ENCODE results near the gene RBSN.
A peak's percentile ranks its signal among the peaks of the same experiment; 100 is the strongest.

Gene RBSN

DNA sequence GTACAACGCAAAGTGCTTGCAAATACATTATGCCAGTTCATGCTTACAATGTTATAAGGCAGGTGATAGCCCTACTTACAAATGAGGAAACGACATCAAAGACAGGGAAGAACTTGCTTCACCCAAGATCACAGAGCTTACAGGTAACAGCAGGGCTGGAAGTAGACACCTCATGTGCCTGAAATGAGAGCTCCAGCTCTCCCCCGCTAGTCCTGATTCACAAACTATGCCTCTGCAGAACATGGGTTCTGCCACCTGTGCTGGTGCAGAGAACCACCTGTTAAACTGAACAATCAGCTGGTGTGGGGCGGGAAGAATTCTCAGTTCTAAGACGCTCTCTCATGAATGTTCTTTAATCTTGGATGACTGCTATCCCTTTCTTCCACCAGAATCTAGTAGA, 7.4 kb downstream of the RBSN start:
- Histone ChIP-seq H3K4me2 (no peak overlapping the region), H3K36me3 (peaks cover 77 to 99% (median 93%) of the 10 kb centered on the region in 11 experiments), H3K27ac (no peak overlapping the region), H3K4me3 (no peak overlapping the region), H3K27me3 (no peaks in the 10 kb centered on the region), H3K4me1 (peaks cover 7 to 18% (median 12%) of the 10 kb centered on the region in 10 experiments), H3K9me3 (replicated peaks in 1 of 11) (no peaks in the 10 kb centered on the region), H4K20me1 (peaks cover 0 to 11% (median 4%) of the 10 kb centered on the region in 11 experiments; a peak in 4 of 22 replicates), H3K9ac (no peak overlapping the region)
- no peak for TF ChIP-seq Cebpa-rat (IDR thresholded peaks at IDR 0.05)

DNA sequence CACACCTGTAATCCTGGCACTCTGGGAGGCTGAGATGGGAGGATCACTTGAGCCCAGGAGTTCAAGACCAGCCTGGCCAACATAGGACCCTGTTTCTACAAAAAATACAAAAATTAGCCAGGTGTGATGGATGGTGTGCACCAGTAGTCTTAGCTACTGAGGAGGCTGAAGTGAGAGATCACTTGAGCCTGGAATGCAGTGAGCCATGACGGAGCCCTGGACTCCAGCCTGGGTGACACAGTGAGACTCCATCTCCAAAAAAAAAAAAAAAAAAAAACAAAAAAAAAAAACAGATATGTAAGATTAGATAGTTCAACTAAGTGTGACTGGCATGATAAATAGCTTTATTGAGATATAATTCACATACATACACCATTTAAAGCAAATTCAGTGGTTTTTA, 9.7 kb downstream of the RBSN start:
- Histone ChIP-seq H3K36me3 (peaks cover 78 to 100% (median 95%) of the 10 kb centered on the region in 11 experiments), H3K9me3 (replicated peaks in 1 of 11) (no peaks in the 10 kb centered on the region), H4K20me1 (peaks cover 0 to 5% (median 0%) of the 10 kb centered on the region in 11 experiments; a peak in 1 of 22 replicates), H3K27ac (no peak overlapping the region), H3K4me1 (peaks cover 0 to 5% (median 0%) of the 10 kb centered on the region in 10 experiments; a peak in 4 of 20 replicates), H3K27me3 (no peaks in the 10 kb centered on the region), H3K4me3 (no peak overlapping the region), H3K4me2 (no peak overlapping the region), H3K9ac (no peak overlapping the region)
- TF ChIP-seq Cebpa-rat (IDR thresholded peaks at IDR 0.05), result no peak

DNA sequence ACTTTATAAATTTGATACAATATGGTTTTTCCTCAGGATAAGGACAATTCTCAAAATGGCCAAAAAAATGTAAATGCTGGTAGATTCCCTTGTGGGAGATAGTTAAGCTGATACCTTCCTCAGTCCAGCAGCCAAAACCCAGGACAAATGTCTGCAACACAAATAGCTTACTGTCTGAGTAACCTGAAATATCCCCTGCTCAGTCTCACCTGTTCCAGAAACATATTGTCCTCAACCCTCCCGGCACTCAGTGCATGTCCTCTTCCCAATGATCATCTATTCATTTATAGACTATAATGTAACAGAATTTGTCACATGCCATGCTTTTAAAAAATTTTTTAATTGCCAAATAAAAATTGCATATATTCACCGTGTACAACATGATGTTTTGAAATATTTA, 12.2 kb downstream of the RBSN start:
- Histone ChIP-seq H3K9me3 (replicated peaks in 1 of 11) (no peaks in the 10 kb centered on the region), H3K4me3 (no peak overlapping the region), H3K4me2 (no peak overlapping the region), H3K9ac (no peak overlapping the region), H4K20me1 (peaks cover 0 to 5% (median 0%) of the 10 kb centered on the region in 11 experiments; a peak in 3 of 22 replicates), H3K27ac (no peak overlapping the region), H3K4me1 (peaks cover 0 to 30% (median 0%) of the 10 kb centered on the region in 10 experiments; a peak in 9 of 20 replicates), H3K36me3 (peaks cover 87 to 100% (median 96%) of the 10 kb centered on the region in 11 experiments), H3K27me3 (no peaks in the 10 kb centered on the region)
- no peak for TF ChIP-seq Cebpa-rat (IDR thresholded peaks at IDR 0.05)

DNA sequence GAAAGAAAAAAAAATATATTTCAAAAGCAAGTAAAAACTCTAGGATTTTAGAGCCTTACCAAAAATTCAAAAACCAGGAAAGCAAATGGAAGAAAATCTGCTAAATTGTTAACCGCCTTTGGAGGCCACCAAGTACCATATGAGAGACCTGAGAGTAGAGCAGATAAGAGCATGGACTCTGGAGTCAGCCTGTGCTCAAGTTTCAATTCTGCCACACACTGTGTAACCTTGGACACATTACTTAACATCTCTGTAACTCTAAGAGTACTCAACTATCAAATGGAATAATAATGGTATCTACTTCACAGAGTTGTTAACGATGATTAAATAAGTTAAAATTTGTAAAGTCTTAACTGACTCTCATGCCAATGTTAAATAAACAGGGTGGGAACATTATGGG, 12.7 kb downstream of the RBSN start:
- Histone ChIP-seq H3K27me3 (no peaks in the 10 kb centered on the region), H3K9me3 (replicated peaks in 1 of 11) (no peaks in the 10 kb centered on the region), H3K9ac (no peak overlapping the region), H3K27ac (no peak overlapping the region), H3K4me2 (no peak overlapping the region), H3K36me3 (peaks cover 87 to 100% (median 96%) of the 10 kb centered on the region in 11 experiments), H3K4me3 (no peak overlapping the region), H4K20me1 (peaks cover 0 to under 1% (median 0%) of the 10 kb centered on the region in 11 experiments; a peak in 2 of 22 replicates), H3K4me1 (peaks cover 0 to 34% (median 0%) of the 10 kb centered on the region in 10 experiments; a peak in 9 of 20 replicates)
- no peak for TF ChIP-seq Cebpa-rat (IDR thresholded peaks at IDR 0.05)

DNA sequence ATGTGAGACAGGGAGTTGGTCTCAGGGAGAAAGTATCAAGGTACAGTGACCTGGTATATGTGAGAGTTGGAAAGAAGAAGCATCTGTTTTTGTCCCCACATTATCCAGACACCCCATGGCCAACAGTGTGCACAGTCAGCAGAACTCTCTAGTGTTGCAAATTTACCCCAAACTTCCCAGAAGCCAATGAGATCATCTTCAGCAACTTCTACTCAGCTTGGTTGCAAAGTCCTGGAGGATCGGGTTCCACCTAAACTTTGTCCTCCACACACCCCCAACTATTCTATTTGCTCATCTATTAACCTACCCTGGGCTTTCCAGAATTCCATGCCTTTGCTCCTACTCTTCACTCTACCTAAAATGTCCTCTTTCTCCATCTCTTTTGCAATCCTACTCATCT, 15.7 kb downstream of the RBSN start:
- H3K4me1 ChIP-seq, result peaks cover 0 to 39% (median 0%) of the 10 kb centered on the region in 10 experiments; a peak in 9 of 20 replicates
- no peaks in the 10 kb centered on the region for H3K27me3 ChIP-seq
- H3K4me2 ChIP-seq, result peak overlapping the region in 3 of 11 experiments; percentile 62 to 90 (median 85); a peak in 6 of 22 replicates
- H3K4me3 ChIP-seq, result no peak overlapping the region
- no peak for TF ChIP-seq Cebpa-rat (IDR thresholded peaks at IDR 0.05)
- no peaks in the 10 kb centered on the region; a peak in 2 of 22 replicates for H4K20me1 ChIP-seq
- H3K9ac ChIP-seq, result 0 out of 22 replicates have a peak overlapping the region, but pooled peaks of 1 of the 11 experiments have one; percentile 0
- H3K36me3 ChIP-seq, result peaks cover 90 to 99% (median 96%) of the 10 kb centered on the region in 11 experiments
- H3K9me3 ChIP-seq (replicated peaks in 1 of 11), result no peaks in the 10 kb centered on the region
- peak overlapping the region in 3 of 11 experiments; percentile 73 to 76 (median 73); a peak in 5 of 22 replicates for H3K27ac ChIP-seq

DNA sequence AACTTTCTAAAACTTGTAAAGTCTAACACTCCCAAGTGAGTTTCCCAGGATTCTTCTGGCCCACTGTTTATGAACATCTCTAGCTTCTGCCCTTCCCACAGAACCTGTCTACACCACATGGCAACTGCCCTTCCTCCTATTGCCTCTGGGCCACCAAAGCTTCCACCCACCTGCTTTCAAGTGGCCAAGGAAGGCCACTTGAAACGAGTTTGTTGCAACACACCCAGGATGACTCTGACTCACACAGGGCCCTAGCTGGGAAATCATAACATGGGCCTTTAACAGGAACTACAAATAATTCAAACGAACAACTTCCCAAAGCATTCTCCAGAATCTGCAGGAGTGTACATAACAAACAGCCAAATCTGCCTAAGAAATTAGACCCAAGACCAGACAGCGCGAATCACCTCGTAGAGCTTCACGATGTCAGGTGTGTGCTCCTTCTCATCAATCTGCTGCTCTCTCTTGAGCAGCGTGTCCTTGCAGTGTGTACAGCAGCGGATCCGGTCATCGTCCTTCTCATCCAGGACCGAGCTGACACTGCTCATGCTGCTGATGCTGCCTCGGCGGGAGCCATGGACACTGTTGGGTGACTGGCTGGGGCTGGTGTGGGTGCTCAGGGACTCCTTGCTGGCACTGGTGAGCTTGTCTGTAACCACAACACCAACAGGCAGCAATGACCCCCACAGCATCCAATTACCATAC, 16.8 kb downstream of the RBSN start:
- peak overlapping the region in 3 of 11 experiments; percentile 0 to 41 (median 26); a peak in 2 of 22 replicates for H3K9ac ChIP-seq
- H3K4me2 ChIP-seq, result peak overlapping the region in 4 of 11 experiments; percentile 27 to 90 (median 74); a peak in 9 of 22 replicates
- no peaks in the 10 kb centered on the region for H3K9me3 ChIP-seq (replicated peaks in 1 of 11)
- no peaks in the 10 kb centered on the region; a peak in 2 of 22 replicates for H4K20me1 ChIP-seq
- peak overlapping the region in 4 of 11 experiments; percentile 55 to 76 (median 73); a peak in 8 of 22 replicates for H3K27ac ChIP-seq
- H3K4me3 ChIP-seq, result no peak overlapping the region
- 0 out of 22 replicates have a peak, but pooled peaks of 3 of the 11 experiments have one; percentile 21 to 39 (median 29) for TF ChIP-seq Cebpa-rat (IDR thresholded peaks at IDR 0.05)
- no peaks in the 10 kb centered on the region for H3K27me3 ChIP-seq
- peaks cover 93 to 99% (median 97%) of the 10 kb centered on the region in 11 experiments for H3K36me3 ChIP-seq
- peaks cover 0 to 44% (median 0%) of the 10 kb centered on the region in 10 experiments; a peak in 9 of 20 replicates for H3K4me1 ChIP-seq

DNA sequence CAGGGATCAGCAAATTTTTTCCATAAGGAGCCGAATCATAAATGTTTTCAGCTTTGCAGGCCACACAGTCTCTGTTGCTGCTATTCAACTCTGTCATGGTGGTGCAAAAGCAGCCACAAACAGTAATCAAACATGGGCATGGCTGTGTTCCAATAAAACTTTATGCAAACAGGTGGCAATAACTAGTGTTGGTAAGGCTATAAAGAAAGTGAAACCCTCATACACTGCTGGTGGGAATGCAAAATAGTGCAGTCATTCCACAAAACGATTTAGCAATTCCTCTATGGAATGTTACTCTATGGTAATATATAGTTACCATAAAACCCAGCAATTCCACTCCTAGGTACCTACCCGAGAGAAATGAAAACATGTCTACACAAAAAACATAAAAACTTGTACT, 19.9 kb downstream of the RBSN start:
- H3K4me3 ChIP-seq, result no peak overlapping the region

DNA sequence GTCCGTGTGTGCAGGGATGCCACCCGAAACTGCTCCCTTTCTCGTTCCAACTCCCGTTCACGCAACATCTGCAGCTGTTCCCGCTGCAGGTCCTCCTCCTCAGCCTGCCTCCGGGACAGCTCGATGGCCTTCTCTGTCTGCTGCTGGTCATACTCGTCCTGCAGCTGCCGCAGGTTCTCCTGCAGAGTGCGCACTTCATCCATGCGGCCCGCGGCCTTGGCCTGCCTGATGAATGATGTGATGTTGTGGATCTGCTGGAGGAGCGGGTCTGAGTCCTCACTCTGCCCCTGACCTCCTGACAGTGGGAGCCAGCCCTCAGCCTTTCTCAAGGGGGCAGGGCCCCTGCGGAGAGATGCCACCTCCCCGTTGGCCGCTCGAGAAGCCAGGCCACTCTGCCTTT, 24.4 kb downstream of the RBSN start:
- Histone ChIP-seq H4K20me1 (peaks cover 0 to 17% (median 0%) of the 10 kb centered on the region in 11 experiments; a peak in 2 of 22 replicates), H3K27ac (no peak overlapping the region), H3K4me3 (no peak overlapping the region), H3K36me3 (peaks cover 71 to 97% (median 91%) of the 10 kb centered on the region in 11 experiments), H3K4me2 (no peak overlapping the region), H3K27me3 (no peaks in the 10 kb centered on the region), H3K9ac (no peak overlapping the region), H3K9me3 (replicated peaks in 1 of 11) (no peaks in the 10 kb centered on the region), H3K4me1 (peaks cover 9 to 31% (median 16%) of the 10 kb centered on the region in 10 experiments; a peak in 19 of 20 replicates)
- TF ChIP-seq Cebpa-rat (IDR thresholded peaks at IDR 0.05), result no peak

More for the DNA sequence above, 19.9 kb downstream of the RBSN start:
- H3K4me1 ChIP-seq, result peaks cover 9 to 64% (median 18%) of the 10 kb centered on the region in 10 experiments; a peak in 19 of 20 replicates
- TF ChIP-seq Cebpa-rat (IDR thresholded peaks at IDR 0.05), result no peak
- H3K36me3 ChIP-seq, result peaks cover 92 to 99% (median 95%) of the 10 kb centered on the region in 11 experiments
- H3K27ac ChIP-seq, result no peak overlapping the region
- no peak overlapping the region for H3K4me2 ChIP-seq
- H3K9me3 ChIP-seq (replicated peaks in 1 of 11), result no peaks in the 10 kb centered on the region
- H3K9ac ChIP-seq, result no peak overlapping the region
- no peaks in the 10 kb centered on the region for H3K27me3 ChIP-seq
- peaks cover 0 to 12% (median 0%) of the 10 kb centered on the region in 11 experiments; a peak in 2 of 22 replicates for H4K20me1 ChIP-seq

DNA sequence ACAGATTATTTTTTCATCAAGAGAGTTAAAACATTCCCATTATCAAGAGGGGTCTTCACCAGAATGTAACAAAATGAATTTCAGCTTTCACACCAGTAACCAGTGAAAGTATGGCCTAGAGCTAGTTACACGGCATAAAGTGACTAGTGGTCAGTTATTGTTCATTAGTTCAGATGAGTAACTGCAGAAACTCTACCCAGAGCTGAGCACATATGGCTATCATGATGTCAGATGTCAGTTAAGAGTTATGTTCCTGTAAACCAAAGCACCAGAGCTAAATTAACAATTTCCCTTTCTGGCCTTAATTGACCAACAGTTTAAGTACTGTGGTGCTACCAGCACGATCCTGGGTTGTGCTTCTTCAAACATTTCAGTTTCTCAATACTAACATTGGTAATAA, 27.2 kb downstream of the RBSN start:
- Histone ChIP-seq H3K27ac (no peak overlapping the region), H3K9ac (no peak overlapping the region), H3K9me3 (replicated peaks in 1 of 11) (no peaks in the 10 kb centered on the region), H3K36me3 (peaks cover 48 to 79% (median 65%) of the 10 kb centered on the region in 11 experiments), H3K4me3 (no peak overlapping the region), H4K20me1 (peaks cover 0 to 17% (median 0%) of the 10 kb centered on the region in 11 experiments; a peak in 2 of 22 replicates), H3K4me2 (no peak overlapping the region), H3K27me3 (no peaks in the 10 kb centered on the region), H3K4me1 (peaks cover 9 to 22% (median 16%) of the 10 kb centered on the region in 10 experiments; a peak in 19 of 20 replicates)
- TF ChIP-seq Cebpa-rat (IDR thresholded peaks at IDR 0.05), result no peak
